ENCODE measurements around the gene CLBA1.

The CLBA1 gene

DNA sequence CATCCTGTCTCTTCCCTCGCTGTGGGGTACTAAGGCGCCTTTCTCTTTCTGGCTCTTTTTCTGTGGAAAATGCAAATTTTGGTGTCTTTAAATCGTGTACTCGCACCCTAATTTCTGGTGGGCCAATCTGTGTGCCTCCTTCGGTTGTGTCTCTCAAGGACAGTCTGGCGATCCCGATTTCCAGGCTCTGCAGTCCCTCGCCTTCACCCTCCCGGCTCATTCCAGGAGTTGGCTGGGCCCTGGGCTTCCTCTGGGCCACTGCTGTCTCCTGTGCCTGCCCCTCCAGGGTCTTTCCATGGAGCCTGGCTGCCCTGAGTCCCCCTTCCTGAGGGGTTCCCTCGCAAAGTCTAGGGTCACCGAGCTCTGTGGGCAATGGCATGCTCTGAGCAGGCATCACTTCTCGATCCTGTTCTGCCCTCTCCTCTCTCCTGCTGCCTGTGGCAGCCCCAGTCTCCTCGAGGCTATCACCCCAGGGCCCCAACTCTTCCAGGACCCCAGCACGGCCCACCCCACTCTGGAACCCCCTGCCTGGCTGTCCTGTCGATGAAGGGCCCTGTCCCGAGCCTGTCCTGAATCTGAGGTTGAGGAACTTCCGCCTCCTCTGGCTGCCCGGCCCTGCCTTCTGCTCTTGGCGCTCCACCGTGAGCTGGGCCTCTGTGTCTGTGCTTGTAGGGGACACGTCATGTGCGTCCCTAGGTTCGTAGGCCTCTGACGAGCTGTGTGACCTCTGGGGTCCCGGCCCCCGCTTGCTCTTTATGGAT is 31.5 kb upstream of the CLBA1 start:
- no peak overlapping the region for H3K4me3 ChIP-seq (ENCODE audit: control insufficient read depth, low read depth, low read length)
- TF ChIP-seq, protein P1, sequence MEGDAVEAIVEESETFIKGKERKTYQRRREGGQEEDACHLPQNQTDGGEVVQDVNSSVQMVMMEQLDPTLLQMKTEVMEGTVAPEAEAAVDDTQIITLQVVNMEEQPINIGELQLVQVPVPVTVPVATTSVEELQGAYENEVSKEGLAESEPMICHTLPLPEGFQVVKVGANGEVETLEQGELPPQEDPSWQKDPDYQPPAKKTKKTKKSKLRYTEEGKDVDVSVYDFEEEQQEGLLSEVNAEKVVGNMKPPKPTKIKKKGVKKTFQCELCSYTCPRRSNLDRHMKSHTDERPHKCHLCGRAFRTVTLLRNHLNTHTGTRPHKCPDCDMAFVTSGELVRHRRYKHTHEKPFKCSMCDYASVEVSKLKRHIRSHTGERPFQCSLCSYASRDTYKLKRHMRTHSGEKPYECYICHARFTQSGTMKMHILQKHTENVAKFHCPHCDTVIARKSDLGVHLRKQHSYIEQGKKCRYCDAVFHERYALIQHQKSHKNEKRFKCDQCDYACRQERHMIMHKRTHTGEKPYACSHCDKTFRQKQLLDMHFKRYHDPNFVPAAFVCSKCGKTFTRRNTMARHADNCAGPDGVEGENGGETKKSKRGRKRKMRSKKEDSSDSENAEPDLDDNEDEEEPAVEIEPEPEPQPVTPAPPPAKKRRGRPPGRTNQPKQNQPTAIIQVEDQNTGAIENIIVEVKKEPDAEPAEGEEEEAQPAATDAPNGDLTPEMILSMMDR (conservative IDR thresholded peaks at IDR 0.05; ENCODE audit: control insufficient read depth, insufficient read depth, low read depth, low read length), result no peak
- DNase-seq (ENCODE audit: low read depth), result no peak

DNA sequence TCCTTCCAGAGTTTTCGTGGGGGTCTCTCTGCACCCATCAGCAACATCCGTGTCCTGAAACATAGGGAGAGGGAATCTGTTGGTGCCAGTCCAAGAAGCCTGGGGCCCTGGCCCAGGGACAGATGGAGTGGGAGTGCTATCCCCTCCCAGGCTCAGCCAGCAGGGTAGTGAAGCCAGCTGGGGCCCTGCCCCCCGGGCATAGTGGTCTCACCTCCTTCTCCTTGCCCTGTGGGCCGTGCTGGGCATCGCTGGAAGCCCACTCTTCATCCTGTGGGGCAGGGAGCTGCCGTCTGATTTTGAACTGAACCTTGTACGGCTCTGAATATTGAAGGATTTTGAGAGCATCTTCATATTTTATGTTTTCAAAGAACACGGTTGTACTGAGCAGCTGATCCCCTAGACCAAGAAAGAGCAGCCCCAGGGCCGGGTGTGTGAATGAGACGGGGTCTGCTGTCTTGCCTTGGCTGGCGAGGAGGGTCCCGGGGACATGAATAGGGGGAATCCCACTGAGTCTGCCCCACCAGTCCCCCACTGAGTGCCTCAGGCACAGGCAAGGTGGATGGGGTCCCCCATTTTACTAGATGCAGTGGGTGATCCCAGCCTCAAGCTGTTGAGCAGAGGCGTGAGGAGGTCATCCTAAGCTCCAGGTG is 30.7 kb upstream of the CLBA1 start:
- DNase-seq (ENCODE audit: low read depth), result no peak
- TF ChIP-seq, protein P1 (conservative IDR thresholded peaks at IDR 0.05; ENCODE audit: control insufficient read depth, insufficient read depth, low read depth, low read length), result no peak
- H3K4me3 ChIP-seq (ENCODE audit: control insufficient read depth, low read depth, low read length), result no peak overlapping the region

DNA sequence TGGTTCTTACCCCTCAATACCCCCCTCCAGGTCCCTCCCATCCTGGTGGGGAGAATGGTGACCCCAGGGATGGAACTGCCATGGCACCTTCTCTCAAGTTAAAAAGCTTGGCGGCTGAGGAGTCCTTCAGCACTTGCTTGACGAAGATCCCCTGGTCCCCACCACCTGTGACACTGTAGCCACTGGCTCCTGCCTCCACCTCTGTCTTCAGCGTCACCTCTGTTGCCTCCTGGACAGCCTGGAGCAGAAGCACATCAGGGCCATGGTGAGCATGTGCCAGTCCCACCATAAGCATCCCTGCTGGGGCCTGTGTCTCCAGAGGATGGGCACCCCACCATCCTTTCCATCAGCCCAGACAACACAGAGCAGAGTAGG is 30.2 kb upstream of the CLBA1 start:
- TF ChIP-seq, protein P1 (conservative IDR thresholded peaks at IDR 0.05; ENCODE audit: control insufficient read depth, insufficient read depth, low read depth, low read length), result no peak
- H3K4me3 ChIP-seq (ENCODE audit: control insufficient read depth, low read depth, low read length), result no peak overlapping the region
- DNase-seq (ENCODE audit: low read depth), result no peak

DNA sequence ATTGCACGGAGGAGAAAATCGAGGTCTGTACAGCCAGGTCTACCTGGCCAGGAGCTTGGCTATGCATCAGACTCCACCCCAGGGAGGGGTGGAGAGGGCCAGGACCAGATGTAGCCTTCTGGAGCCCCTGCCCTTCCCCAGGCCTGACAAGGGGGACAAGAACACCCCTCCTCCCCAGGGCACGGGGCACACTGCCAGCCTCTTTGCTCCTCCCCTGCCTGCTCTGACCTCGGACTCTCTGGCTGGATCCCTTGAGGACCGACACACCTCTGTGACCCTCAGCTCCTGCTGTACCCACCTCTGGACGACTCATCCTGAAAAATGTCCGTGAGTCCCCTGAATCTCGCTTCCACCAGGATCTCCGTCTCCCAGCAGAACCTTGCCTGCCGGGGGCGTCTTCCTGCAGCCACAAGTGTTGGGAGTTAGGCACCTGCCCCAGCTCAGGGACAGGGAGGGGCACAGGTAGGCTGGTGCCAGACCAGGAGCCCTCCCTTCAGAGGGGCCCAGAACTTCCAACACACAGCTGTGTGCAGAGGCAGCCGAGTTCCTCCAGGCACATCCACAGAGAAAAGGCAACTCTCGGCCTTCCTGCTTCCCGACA is 29.2 kb upstream of the CLBA1 start:
- no peak overlapping the region for H3K4me3 ChIP-seq (ENCODE audit: control insufficient read depth, low read depth, low read length)
- TF ChIP-seq, protein P1 (conservative IDR thresholded peaks at IDR 0.05; ENCODE audit: control insufficient read depth, insufficient read depth, low read depth, low read length), result no peak
- DNase-seq (ENCODE audit: low read depth), result no peak

DNA sequence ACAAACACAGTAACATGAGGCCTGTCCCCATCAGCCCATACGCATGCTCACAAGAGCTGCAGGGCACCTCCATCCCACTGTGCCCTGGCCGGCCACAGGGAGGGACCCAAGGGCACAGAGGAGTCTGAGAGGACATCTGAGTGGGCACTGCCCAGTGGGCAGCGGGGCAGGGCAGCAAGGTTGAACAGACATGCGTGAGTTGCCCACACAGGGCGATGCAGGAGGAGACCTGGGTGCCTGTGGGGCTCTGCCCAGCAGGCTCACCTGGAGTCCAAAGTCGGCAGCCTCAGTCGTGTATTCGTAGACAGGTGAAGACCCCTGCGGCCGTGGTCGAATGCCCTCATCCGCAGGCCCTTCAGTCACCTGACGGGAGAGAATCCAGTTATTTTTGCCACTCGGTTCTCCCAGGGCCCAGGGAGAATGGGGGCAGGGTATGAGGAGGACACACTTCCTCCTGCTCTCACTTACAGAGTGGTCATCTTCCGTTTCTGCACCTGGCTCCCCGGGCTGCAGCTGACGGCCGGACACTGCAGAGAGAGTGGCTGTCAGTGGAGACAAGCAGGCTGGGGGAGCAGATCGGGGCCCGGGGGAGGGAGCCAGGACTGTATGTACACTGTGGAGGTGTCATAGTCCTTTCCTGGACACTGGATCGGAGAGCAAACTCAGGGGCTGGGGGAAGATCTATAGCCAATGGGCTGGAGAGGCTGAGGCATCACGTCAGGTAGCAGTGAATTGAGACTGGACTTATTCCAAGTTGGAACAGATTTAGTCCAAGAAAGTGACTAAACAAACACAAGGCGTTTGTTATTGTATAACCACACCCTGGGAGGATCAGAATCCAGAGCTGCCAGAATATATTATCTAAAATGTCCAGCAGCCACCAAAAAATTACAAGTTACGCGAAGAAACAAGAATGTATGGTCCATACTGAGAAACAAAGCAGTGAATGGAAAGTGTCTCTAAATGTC is 28.2 kb upstream of the CLBA1 start:
- TF ChIP-seq, protein P1 (conservative IDR thresholded peaks at IDR 0.05; ENCODE audit: control insufficient read depth, insufficient read depth, low read depth, low read length), result no peak
- no peak overlapping the region for H3K4me3 ChIP-seq (ENCODE audit: control insufficient read depth, low read depth, low read length)
- DNase-seq (ENCODE audit: low read depth), result peak; percentile 31

DNA sequence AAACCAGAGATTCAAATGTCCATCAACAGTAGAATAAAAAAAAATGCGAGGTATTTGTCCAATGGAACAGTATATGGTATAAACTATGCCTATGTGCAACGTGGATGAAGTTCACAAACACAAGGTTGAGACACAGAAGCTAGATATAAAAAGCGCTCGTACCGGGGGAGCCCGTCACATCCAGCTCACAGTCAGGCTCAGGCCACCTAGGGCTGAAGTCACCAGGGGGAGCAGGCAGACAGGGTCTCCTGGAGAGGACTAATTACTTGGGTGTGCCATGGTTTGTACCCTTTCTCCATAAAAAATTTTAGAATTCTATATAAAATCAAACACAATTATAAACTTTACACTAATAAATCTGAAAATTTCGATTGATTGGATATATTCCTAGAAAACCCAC is 21.0 kb upstream of the CLBA1 start:
- H3K4me3 ChIP-seq (ENCODE audit: control insufficient read depth, low read depth, low read length), result no peak overlapping the region
- TF ChIP-seq, protein P1 (conservative IDR thresholded peaks at IDR 0.05; ENCODE audit: control insufficient read depth, insufficient read depth, low read depth, low read length), result no peak
- DNase-seq (ENCODE audit: low read depth), result no peak

Measured in fibroblast of mammary gland (primary cell).